ENCODE results near the gene ABLIM2.

- no peak for TF ChIP-seq CTCF (conservative IDR thresholded peaks at IDR 0.05; ENCODE audit: low read depth, low read length)
- no peak for TF ChIP-seq EZH2 (IDR thresholded peaks at IDR 0.05; ENCODE audit: borderline replicate concordance, low read depth, low read length, poor library complexity, severe bottlenecking)
Measured at GRCh38 chr4:8001564-8002355, 156.9 kb downstream of the ABLIM2 start.
